NCI-H82 (cell line): ENCODE results near the gene SCFD2.
"Not testable (repeated sequence)": the region's sequence is repeated elsewhere in the genome, so short reads cannot be mapped to it uniquely, and the experiment has no call there.

Experiments
- DNase-seq: peaks from one replicate; lab custom pipeline; 2025; lab: John Stamatoyannopoulos, UW

The SCFD2 gene

DNA sequence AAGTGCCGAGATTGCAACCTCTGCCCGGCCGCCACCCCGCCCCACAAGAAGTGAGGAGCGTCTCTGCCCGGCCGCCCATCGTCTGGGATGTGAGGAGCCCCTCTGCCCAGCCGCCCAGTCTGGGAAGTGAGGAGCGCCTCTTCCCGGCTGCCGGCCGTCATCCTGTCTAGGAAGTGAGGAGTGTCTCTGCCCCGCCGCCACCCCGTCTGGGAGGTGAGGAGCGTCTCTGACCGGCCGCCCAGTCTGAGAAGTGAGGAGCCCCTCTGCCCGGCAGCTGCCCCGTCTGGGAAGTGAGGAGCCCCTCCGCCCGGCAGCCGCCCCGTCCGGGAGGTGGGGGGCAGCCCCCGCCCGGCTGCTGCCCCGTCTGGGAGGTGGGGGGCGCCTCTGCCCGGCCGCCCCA, 226.6 kb downstream of the SCFD2 start:
- DNase-seq, result not testable (repeated sequence)

DNA sequence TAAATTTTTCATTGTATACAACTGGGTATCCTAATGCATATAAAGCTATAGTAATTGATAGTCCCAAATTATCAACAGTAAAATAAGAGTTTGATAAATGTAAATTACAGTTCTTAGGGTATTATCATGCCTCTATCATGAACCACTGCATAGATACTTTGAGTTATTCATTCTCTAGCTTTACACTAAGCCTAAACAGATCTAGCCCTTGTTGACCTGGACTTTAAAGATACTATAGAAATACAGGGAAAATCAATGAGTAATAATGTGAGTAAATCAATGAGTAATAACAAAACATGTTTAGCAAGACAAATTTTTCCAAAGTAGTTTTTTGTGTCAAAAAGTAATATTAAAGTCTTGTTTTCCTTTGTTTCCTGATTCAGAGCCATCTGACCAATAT, 228.4 kb downstream of the SCFD2 start:
- DNase-seq, result no peak

DNA sequence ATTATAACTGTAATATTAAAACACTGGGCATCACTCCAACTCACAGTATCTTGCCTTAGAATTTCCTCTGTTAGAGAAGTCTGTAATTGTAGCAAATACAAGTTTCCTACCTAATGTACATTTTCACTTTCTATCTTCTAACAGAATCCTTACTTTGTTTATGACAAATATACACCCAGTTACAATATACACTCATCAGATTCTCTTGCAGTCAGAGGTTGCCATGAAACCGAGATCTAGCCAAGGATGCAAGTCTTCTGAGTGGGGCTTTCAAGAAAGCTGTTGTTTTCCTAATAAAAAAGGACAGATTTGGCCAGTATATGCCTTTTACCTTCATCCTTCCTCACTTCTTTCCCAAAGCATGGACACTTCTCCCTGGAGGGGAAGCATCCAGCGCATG, 228.9 kb downstream of the SCFD2 start:
- no peak for DNase-seq

DNA sequence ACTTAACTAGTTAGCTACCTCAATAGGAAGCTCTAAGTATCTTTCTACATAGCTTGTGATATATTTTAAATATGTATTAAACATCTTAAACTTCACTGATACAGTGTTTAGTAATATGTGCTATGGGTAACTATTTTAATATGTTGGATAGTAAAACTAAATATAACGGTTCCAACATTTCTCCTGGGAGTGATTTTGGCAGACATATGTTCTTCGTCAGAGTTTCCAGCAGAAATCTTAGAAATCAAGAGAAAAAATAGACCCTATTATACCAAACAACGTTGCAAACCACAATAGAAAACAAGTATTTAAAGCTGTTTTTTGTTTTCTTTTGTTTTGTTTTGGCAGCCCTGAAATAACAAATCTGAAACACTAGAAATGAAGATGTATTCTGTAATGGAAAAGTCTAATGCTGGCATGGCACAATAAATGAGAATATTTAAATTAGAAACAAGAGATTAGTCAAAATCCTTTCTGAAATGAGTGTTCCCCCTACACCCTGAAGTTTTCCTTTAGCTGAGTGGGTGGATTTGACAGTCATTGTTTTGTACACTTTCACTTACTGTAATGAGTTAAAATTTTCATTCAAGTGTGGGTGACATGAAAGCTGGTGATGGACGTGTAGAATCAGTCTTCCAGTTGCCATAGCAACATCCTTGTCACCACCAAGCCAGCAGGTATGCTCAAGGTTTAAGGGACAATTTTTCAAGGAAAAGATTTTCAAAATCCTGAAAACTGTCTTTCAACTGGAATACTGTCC, 233.5 kb downstream of the SCFD2 start:
- no peak for DNase-seq

DNA sequence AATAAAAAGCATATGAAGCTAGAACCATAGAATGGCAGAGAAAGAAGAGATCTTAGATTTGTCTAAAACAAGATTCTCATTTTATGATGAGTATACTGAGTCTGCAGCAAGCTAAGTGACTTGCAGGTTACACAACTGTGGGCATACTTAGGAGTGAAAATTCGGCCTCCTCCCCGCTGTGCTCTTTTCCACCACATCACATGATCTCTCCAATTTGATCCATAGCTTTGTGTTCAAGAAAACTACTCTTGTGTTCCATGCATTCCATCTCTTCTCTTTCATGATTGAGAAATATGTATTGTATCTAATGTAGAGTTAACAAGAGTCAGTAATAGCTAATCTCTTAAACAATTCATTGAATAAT, 234.3 kb downstream of the SCFD2 start:
- DNase-seq, result no peak

DNA sequence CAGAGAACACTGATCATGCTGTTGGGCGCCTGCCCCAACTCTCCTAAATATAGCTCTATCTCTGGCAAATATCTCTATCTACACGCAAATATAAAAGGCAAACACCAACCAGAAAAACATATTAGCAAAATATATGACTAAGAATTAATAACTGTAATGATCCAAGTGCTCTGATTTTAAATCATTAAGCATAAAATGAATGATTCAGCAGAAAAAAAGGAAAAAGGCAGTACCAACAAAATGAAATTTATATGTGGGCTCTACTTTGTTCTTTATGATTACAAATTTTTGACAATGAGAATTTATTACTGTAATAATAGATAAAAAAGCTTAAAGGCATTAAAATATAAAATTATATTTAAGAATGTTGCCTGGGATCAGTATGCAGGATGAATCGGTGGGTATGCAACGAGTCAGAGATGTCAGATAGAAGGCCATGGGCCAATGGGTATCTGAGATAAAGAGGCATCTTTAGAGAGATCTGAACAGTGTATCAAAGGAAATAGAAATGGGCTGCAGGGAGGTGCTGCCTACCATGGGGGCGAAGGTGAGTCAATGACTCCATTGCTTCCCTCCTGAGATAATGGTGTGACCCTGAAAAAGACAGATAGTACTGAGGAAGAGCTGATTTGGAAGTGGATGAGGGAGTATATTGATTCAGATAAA, 234.8 kb downstream of the SCFD2 start:
- no peak for DNase-seq

DNA sequence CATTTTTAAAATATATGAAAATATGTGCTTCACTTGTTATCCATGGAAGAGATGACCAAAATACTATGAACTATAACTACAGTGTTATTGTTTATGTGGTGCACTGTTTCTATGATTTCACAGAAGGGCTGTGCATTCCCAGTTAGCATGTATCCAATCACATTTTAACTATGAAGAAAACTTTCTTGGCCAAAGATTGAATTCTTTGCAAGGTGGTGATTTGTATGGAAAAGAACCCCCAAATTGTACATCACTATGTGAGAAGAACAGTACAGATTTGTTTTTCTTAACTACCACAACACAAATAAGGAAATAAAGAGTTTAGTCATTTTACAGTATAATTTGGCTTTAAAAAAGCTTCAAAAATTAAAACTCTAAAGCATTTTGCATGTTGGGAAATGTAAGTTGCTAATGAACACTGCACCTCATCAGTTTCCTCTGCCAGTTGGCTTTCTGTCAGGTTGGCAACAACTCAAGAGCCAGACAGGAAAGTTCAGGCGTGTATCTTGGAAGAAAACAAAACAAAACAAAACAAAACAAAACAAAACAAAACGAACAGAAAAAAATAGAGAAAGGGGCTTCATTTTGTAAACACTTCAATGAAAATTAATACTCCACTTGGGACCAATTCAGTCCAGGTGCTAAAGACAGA, 237.0 kb downstream of the SCFD2 start:
- no peak for DNase-seq

DNA sequence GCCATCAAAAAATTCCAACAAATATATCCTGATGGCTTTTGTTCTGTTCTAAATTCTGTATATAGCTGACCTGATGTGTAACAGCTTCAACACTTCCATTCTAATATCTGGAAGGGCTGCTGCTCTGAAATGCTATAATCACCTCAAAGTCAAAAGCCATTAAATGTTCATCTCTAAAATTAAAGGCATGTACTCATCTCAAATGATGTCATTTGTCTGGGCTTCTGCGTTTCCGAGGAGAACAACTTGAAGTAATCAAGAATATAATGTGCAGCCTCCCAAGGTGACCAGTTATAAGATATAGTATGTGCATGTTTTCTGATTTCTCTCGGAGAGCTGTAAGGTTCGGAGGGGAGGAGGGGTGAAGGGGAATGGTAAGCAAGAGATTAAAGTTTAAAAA, 237.6 kb downstream of the SCFD2 start:
- no peak for DNase-seq

DNA sequence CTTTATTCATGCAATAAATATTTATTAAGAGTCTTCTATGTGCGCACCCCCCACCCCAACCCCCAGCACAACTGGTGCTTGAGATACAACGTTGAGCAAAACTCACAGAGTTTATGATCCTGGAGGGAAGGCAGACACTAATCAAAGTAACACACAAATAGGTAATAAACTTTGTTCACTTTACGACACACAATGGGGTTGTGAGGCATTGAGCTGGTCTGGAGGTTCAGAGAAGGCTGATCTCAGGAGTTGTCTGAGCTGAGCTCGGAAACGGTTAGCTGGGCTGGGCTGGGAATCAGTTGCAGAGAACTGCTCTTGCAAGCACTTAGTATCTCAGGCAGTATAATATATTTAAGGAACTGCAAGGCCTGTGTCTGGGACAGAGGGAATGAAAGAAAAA, 238.5 kb downstream of the SCFD2 start:
- DNase-seq, result no peak

DNA sequence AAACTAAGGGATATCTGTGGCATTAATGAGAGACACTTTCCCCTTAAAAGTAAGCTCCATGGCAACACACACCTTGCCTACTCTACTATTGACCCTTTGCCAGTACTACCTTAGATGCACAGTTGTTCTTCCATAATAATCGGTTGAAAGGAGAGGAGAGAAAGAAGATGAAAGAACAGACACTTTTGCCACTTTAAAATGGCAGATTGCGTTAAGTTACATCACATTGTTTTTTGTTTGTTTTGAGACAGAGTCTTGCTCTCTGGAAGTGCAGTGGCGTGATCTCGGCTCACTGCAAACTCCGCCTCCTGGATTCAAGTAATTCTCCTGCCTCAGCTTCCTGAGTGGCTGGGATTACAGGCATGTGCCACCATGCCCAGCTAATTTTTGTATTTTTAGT, 239.8 kb downstream of the SCFD2 start:
- DNase-seq, result no peak

DNA sequence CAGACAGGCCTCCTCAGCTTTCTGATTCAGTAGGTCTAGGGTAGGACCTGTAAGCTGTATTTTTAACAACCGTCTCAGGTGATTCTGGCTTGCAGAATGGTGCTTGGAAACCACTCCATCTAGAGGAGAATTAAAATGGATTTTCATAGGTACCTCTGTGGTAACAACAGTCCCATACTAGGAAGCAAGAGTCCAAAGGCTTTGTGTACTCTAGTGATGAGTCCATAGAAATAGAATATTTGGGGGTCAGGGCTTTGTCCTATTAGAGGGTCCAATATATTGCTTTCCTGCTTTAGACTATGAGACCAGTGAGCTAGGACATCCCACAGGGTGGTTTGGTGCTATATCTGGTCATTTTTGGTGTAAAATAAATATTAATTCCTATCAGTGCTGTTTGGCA, 242.0 kb downstream of the SCFD2 start:
- no peak for DNase-seq

DNA sequence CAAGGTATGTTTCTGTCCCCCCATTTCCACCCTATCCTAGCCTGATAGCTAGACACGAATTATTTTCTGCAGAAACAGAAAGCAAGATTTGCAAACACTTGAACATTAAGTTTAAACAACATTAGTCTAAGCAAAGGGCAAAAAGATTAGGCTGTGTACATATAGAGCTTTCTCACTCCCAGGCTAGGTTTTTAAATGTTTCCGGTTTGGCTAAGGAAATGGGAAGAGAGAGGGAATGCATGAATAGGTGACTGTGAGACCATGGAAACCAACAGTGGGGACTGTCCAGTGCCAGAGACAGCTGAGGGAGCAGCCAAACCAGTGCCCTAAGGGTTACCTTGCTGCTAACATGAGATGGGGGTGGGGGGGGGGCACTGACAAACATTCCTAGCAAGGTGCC, 242.7 kb downstream of the SCFD2 start:
- DNase-seq, result no peak

DNA sequence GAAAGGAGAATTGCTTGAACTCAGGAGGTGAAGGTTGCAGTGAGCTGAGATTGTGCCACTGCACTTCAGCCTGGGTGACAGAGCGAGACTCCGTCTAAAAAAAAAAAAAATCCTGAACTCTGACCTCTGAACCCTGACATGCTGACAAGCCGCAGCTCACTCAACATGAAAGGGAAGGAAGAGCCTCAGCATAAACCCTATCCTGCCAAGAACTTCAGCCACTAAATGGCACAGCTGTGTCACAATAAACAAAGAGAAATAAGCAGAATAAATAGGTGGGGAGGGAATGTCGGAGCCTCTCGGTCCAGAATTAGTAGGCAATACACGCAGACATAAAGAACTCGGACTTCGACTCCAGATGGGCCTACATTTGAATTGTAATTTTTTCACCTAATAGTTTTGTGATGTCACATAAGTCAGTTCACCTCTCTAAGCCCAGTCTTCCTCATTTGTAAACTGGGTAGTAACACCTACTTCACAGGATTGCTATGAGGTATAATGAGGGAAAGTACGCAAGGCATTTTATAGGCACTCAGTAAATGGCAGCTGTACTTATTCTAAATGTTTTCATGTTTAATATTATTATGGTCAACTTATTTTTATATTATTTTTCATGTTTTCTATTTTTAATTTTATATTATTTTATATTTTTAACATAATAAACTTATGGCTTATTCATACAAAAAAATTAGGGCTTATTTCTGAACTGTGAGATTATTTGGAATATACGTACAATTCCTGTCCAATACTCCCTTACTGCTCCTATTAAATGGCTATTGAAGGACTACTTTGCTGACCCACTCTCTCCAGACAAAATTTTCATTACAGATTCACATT, 243.4 kb downstream of the SCFD2 start:
- no peak for DNase-seq

DNA sequence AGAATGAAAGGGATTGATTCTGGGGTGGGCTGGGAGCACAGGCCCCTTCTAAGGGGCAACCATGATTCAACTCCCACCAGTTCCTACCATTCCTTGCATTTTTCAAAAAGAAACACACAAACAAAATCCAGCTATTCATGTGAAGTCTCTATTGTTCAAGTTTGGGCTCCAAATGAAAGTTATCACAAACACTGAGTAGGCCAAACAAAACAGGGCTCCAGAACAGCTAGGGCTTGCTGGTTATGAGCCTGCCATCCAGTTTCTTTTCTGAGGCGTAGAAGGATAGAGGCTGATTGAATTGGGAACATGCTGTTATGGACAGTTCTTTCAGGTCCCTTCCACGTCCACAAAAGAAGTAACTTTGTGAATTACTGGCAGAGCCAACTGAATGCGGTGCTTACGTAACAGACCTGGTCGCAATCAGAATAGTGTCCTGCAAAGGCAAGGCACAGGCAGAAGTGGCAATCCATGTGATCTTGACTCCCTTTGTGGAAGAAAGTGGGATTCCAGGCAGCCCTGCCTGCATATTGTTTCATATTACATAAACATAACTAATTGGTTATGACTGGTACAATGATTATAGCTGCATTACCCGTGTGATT, 244.5 kb downstream of the SCFD2 start:
- DNase-seq, result no peak

DNA sequence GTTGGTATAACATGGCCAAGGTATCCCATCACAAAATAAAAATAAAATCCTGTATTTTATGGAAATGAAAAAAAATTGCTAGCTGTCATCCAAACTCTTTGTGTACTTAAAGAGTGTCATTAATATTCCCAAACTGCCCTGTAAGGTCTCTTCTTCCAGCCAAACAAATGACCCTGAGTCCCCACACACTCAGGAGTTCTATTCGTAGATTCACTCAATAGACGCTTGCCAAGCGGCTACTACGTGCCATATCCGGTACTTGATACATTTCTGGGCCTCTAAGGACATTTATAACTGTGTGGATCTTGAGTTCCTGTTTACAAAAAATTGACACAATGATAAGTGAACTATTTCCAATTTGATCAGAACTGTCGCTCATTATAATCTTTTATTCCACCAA, 245.1 kb downstream of the SCFD2 start:
- no peak for DNase-seq

DNA sequence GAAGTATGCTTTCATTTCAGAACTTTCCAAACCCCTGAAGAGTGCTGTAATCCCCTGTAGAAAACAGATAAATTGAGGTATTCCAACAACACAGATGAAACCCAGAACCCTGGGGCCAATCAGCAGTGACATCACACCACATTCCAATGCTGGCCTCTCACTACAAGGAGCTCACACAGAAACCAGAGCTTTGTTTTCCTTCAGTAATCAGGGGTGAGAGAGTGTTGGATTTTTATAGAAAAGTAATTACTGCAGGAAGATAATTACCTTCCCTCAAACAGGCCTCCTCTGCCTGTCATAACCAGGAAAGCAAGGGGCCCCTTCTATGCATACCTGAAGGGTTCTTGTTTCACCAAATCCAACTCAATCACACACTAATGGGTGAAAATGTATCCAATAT, 246.2 kb downstream of the SCFD2 start:
- DNase-seq, result no peak

DNA sequence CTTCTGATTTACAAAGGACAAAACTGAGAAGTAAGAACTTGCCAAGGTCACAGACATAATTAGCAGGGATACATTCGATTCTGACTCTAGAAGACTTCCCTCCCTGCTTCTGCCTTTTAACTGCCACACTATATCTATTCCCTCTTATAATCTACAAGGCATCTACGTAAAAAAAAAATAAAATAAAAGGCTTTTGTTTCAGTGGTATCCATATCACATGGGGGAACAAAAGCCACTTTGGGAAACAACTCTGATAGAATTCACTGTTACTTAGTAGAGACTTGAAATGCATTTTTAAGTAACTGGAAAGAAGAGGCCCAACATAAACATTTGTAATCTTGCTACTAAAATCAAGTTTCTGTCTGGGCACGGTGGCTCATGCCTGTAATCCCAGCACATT, 247.2 kb downstream of the SCFD2 start:
- DNase-seq, result no peak

DNA sequence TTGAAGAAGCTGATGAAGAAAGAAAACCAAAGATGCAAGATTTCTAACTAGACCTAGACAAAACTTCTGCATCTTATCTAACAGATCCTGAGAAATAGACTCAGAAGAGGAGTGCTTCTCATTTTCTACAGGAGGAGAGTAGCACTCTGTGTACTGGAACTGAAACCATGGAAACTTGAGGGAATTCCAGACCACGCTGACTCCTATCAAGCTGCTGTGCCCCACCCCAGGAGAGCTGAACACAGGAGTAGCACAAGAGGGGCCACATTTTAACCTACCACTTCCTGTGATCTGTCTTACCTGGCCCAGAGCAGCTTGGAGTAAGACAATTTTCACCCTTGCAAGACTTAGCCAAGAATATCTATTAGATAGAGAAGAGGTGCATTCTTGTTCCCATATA, 248.9 kb downstream of the SCFD2 start:
- no peak for DNase-seq

DNA sequence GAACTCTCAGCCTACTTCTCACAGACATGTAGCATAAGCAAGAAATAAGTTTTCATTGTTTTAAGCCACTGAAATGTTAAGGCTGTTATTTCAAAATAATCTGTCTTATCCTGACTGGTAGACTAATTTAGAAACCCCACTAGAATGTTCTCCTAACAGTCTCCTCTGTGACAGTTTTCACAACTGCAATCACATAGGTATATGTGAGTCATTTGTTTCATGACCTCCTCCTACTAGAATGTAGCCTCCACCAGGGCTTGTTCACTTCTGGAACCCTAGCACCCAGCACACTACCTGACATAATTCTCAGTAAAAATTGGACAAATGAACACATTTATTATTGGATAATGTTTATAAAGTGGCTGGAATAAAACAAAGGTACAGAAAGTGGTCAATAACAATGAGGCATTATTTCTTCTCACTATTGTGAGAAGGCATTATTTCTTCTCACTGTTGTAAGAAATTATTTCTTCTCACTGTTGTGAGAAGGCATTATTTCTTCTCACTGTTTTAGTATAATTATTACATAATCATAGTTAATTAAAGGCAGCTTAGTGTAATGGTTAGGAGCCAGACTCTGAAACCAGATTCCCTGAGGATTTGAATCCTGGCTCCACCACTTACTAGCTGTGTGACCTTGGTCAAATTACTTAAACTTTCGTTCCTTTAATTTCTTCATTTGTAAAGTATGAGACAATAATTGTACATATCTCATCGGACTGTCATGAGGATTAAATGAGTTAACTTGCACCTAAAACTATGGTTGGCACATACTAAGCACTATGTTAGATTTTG, 252.2 kb downstream of the SCFD2 start:
- no peak for DNase-seq

DNA sequence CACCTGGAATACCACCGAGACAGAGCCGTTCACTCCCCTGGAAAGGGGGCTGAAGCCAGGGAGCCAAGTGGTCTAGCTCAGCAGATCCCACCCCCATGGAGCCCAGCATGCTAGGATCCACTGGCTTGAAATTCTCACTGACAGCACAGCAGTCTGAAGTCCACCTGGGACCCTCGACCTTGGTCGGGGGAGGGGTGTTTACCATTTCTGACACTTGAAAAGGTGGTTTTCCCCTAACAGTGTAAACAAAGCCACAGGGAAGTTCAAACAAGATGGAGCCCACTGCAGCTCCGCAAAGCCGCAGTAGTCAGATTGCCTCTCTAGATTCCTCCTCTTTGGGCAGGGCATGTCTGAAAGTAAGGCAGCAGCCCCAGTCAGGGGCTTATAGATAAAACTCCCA, 260.5 kb downstream of the SCFD2 start:
- no peak for DNase-seq

DNA sequence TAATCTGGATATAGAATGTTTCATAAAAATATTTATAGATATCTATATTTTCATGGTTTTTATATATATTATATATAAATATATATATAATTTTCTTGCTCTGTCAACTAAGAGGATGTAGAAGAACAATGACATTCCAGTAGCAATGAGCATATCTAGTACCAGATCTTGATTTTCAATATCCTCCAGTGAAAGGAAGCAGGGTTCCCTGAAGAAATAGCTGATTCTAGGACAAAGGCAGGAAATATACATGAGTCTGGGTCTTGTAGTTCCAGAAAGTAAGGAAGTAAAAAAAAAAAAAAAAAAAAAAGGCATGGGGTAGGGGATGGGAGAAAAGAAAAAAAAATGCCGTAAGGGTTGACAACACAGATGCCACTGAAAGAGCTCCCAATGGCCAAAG, 262.4 kb downstream of the SCFD2 start:
- no peak for DNase-seq
